Stimulated activated naive CD8-positive, alpha-beta T cell treated with anti-CD3 and anti-CD28 coated beads, Interleukin-15, amount 100 ng/mL, for 72 hours (primary cell): Measurements from ENCODE around the gene VIPR2.
"Not testable (repeated sequence)": the region's sequence is repeated elsewhere in the genome, so short reads cannot be mapped to it uniquely, and the experiment has no call there.

Experiments
- ATAC-seq: fragments of 150-1000 bp; cut with Tn5 transposase; 2 replicates; pipeline ENCODE4 v1.10.0; 2021; ENCODE audit warnings: mild to moderate bottlenecking, moderate library complexity
- DNase-seq, 2 donors: peaks; one replicate each; pipeline ENCODE4 v3.0.0; 2021 to 2022
- H3K27ac Mint-ChIP-seq, 2 donors: one replicate each; pipeline ENCODE4 v1.8.0; 2022; ENCODE audit warnings: mild to moderate bottlenecking in 2 of 2, mixed read lengths in 2 of 2, moderate library complexity in 2 of 2
- H3K27me3 Mint-ChIP-seq: one replicate; pipeline ENCODE4 v1.8.0; 2022; ENCODE audit warnings: mixed read lengths
- H3K4me1 Mint-ChIP-seq: one replicate; pipeline ENCODE4 v1.8.0; 2022; ENCODE audit warnings: mild to moderate bottlenecking, mixed read lengths
- H3K4me3 Mint-ChIP-seq, 2 donors: one replicate each; pipeline ENCODE4 v1.8.0; 2022; ENCODE audit warnings: mild to moderate bottlenecking in 2 of 2, mixed read lengths in 2 of 2, moderate library complexity in 1 of 2
- H3K9me3 Mint-ChIP-seq, 2 donors: one replicate each; pipeline ENCODE4 v1.8.0; 2022; ENCODE audit warnings: mixed read lengths in 2 of 2

Gene VIPR2

DNA sequence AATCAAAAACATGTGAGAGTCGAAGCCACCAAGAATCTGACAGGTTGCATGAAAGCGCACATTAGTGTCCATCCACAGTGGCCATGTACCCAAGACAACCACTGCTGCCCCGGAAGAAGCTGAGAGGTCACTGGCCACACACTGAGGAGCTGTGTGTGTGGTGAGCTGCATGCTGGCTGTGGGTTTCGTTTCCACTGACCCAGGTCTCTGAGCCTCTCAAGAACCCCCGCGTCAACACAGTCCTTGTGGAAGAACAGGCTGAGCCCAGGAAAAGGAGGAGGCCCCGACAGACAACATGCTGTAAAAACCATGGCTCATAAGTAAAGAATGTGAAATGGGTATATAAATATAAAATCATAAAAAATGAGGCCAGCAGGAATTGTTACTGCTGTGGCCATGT lies 8.2 kb downstream of the VIPR2 start:
- no peak for ATAC-seq
- peaks cover 29% of the 10 kb centered on the region for H3K27me3 Mint-ChIP-seq
- no peaks in the 10 kb centered on the region for H3K9me3 Mint-ChIP-seq
- DNase-seq: no peak
- H3K4me3 Mint-ChIP-seq: no peak overlapping the region
- no peak overlapping the region for H3K27ac Mint-ChIP-seq
- H3K4me1 Mint-ChIP-seq: no peaks in the 10 kb centered on the region

DNA sequence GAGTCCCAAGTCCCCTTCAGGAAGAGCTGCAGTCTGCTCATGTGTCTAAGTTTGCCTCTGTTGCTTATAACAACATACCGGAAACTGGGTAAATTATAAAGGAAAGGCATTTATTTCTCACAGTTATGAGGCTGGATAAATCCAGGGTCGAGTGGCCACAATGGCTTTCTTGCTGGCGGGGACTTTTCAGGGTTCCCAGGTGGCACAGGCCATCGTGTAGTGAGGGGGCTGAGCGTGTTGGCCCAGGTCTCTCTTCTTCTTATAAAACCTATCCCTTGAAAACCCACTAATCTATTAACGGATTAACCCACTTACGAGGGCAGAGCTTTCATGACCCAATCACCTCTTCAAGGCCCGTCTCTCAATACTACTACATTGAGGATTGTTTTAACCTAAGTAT lies 8.7 kb downstream of the VIPR2 start:
- no peak overlapping the region for H3K4me3 Mint-ChIP-seq
- DNase-seq (no peak), ATAC-seq (no peak)
- H3K4me1 Mint-ChIP-seq: no peaks in the 10 kb centered on the region
- no peak overlapping the region for H3K27ac Mint-ChIP-seq
- no peaks in the 10 kb centered on the region for H3K9me3 Mint-ChIP-seq
- H3K27me3 Mint-ChIP-seq: peaks cover 26% of the 10 kb centered on the region

DNA sequence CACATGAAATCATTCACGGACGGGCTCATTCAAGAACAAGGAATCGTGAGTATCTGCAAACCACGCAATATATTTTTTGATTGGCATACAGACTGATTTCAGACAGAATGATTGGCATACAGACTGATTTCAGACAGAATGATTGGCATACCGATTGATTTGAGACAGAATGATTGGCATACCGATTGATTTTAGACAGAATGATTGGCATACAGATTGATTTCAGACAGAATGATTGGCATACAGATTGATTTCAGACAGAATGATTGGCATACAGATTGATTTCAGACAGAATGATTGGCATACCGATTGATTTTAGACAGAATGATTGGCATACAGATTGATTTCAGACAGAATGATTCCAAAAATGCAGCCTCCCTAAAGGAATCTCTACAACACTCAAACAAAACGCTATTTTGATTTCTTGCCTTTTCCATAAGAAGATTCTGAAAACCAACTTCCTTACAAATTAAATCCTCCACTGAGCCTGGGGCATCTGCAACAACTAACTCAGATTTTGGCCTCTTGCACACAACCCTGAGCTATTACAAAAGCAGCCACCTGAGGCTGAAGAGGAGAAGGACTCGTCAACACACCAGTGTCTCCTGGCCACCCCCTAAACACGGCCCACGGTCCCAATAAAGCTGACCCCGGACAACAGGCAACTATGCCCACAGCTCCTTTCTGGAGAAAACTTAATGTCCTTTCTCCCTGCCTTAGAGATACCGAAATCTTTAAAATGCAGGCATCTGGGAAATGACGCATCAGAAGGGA lies 11.8 kb downstream of the VIPR2 start:
- DNase-seq, ATAC-seq, H3K4me3 Mint-ChIP-seq, H3K4me1 Mint-ChIP-seq, H3K27ac Mint-ChIP-seq, H3K9me3 Mint-ChIP-seq: not testable (repeated sequence)
- H3K27me3 Mint-ChIP-seq: peaks cover 11% of the 10 kb centered on the region

DNA sequence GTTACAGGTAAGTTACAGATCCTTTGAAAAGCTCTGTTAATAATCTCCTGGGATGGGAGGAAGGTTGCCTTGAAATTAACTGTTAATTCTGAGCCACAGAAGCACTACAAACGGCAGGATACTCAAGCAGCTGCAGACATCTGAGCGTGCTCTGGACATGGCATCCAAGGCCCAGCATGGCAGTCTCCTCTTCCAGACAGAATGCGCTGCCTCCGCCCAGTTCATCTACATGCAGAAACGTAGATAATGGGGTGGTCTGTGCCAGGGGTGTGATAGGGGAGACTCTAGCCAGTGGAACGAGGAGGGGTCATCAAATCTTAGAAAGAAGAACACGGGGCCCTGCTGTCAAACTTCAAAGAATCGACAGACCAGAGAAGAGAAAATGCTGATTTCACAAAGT lies 13.8 kb downstream of the VIPR2 start:
- no peak overlapping the region for H3K27ac Mint-ChIP-seq
- no peak for ATAC-seq
- no peaks in the 10 kb centered on the region for H3K9me3 Mint-ChIP-seq
- H3K4me3 Mint-ChIP-seq: no peak overlapping the region
- no peaks in the 10 kb centered on the region for H3K4me1 Mint-ChIP-seq
- no peak for DNase-seq
- H3K27me3 Mint-ChIP-seq: peaks cover 19% of the 10 kb centered on the region

DNA sequence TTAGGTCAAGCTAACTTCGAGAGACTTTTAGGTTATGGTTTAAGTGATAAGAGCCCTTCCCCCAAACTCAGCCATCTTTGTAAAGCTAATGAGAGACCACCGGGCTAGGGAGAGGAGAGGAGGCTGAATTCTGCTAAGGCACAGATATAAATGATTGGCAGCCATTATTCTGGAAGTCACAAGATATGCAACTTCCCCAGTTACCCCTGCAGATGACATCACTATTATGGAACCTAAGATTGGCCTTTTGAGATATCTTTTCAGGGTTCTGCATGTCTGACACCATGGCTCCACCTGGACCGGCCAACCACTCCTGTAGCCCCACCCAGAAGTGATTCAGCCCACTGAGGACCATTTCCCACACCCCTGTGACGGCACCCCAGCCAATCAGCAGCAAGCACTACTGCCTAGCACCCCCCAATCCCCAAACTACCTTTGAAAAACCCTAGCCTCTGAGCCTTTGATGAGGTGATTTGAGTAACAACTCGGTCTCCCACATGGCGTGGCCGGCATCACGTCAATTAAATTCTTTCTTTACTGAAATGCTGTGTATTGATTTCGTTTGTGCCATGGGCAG lies 14.4 kb downstream of the VIPR2 start:
- ATAC-seq (no peak), DNase-seq (no peak)
- Mint-ChIP-seq H3K9me3 (no peaks in the 10 kb centered on the region), H3K27me3 (peaks cover 24% of the 10 kb centered on the region), H3K27ac (no peak overlapping the region), H3K4me3 (no peak overlapping the region), H3K4me1 (no peaks in the 10 kb centered on the region)

- Mint-ChIP-seq H3K4me1 (no peaks in the 10 kb centered on the region), H3K9me3 (no peaks in the 10 kb centered on the region), H3K4me3 (no peak overlapping the region), H3K27ac (no peak overlapping the region), H3K27me3 (peaks cover 25% of the 10 kb centered on the region)
- no peak for ATAC-seq
- no peak for DNase-seq
These were observed 15.9 kb downstream of the VIPR2 start for GRCh38 chr7:159128767-159129166.

DNA sequence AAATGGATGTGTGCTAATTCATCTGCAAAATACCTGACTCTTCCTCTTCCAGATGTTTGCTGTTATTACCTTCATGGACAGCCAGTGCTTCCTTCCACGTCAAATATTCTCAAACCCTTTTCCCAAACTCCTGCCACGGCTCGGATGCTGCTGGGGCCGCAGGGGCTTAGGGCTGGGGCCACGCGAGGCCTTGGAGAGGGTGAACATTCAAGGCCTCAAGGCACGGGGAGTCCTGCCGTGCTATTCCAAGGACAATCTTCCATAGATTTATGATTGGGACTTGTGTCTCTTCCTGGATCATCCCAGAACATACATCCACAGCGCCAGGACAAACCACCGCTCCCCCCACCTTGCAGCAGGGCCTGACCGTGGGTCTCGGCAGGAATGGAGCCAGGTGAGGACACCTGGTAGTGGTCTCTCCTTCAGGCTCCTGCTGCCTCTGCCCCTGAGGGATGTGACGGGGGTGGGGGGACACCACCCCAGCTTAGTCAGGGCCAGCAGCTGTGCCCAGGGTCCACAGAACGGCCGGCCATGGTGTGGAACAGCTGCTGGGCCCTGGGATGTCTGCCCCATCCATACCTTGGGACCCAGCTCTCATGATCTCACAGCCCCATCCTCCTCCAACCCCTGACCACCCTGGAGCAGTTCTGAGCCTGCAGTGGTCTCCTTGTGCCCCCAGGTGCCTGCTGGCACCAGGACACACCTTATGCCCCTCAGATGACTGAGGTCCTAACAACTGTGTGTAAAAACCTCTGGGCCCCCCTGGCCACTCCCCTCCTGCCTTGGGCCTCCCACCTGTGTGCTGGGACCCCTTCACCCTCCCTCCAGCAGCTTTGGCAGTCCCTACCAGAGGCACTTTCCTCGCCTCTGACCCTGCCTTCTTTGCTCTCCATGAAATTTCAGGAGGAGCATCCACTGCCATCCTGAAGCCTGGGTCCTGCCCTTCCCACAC lies 16.7 kb downstream of the VIPR2 start:
- H3K27me3 Mint-ChIP-seq: peaks cover 25% of the 10 kb centered on the region
- no peaks in the 10 kb centered on the region for H3K4me1 Mint-ChIP-seq
- no peak for DNase-seq
- no peak for ATAC-seq
- no peaks in the 10 kb centered on the region for H3K9me3 Mint-ChIP-seq
- H3K4me3 Mint-ChIP-seq: no peak overlapping the region
- peak overlapping the region in 1 of 2 donors; percentile 60 for H3K27ac Mint-ChIP-seq

DNA sequence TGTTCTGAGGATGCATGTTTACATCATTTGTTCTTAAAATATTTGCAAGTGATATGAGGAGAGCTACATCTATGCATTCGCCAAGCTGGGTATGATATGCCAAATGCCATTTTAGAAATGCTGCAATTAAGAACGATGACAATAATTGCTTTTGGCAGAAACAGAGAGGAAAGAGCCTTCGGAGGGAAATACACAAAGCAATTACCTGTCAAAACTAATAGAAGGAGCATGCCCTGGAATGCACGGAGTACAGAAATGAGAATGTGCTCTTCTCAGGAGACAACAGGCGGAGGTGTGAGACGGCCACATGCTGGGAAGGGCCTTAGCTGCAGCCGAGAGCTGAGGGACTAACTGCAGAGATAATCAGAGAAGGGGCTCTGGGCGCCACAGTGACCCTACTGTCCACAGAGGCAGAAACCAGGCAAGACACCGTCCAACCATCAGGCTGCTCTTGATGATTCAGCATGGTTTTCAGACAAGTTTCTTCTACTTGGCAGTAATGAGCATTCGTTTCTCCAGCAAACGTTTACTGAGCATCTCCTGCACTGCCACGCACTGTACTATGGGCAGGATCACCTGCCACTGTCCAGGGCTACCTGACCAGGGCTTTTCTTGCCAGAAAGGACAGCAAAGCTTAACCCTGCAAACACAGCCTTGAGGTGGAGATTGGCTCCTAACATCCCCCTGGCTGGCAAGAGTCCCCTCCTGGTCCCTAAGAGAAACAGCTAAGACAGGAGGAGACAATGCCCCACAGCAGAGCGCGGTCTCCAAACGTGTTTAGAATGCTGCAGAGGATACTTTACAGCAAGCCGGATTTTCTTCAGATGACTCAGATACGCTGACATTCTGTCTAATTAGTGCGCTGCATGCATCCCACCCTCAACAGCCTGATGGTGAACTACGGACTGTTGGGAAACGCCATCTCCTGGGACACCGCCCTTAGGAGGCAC lies 18.1 kb downstream of the VIPR2 start:
- DNase-seq (no peak), ATAC-seq (no peak)
- no peak overlapping the region for H3K27ac Mint-ChIP-seq
- H3K27me3 Mint-ChIP-seq: peaks cover 25% of the 10 kb centered on the region
- H3K9me3 Mint-ChIP-seq: no peaks in the 10 kb centered on the region
- H3K4me3 Mint-ChIP-seq: no peak overlapping the region
- H3K4me1 Mint-ChIP-seq: no peaks in the 10 kb centered on the region

- H3K27ac Mint-ChIP-seq: no peak overlapping the region
- no peaks in the 10 kb centered on the region for H3K9me3 Mint-ChIP-seq
- DNase-seq: no peak
- ATAC-seq: no peak
- peaks cover 25% of the 10 kb centered on the region for H3K27me3 Mint-ChIP-seq
- no peaks in the 10 kb centered on the region for H3K4me1 Mint-ChIP-seq
- no peak overlapping the region for H3K4me3 Mint-ChIP-seq
These were observed 18.8 kb downstream of the VIPR2 start for GRCh38 chr7:159125955-159126270.

DNA sequence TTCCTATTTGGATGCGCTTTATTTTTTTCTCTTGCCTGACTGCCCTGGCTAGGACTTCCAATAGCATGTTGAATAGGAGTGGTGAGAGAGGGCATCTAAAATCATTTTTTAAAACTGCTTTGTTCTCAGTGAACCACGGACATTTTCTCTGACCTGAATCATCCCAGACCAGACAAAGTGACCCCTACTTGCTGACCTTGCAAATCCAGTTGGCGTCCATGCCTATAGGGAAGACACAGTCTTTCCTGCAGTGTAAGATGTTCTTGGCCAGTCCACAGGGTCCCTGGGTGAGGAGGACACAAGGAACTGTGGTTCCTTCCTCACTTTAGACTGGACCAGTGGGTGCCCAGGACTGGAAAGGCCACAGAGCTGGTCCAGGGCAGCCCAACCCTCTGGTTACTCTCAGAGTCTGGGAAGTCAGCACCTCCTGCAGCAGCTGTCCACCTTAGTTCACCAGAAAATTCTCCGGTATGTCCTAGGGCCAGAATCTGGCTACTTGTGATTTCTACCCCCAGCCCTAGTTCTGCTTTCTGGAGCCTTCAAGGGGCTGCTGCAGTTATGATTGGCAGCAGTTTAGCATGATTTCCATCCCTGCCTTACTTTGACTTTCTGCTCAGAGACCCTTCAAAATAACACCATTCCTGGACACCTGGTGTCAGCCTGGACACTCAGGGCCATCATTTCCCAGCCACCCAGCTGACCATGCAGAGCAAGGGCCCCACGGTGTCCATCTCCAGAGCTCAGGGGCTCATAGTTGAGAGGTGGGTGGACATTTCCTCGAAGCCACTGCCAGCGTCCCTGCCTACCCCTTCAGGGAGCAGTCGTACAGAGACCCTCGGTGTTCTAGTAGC lies 19.3 kb downstream of the VIPR2 start:
- Mint-ChIP-seq H3K9me3 (no peaks in the 10 kb centered on the region), H3K27me3 (peaks cover 25% of the 10 kb centered on the region), H3K4me1 (no peaks in the 10 kb centered on the region), H3K27ac (no peak overlapping the region), H3K4me3 (no peak overlapping the region)
- DNase-seq: no peak
- no peak for ATAC-seq

- H3K27ac Mint-ChIP-seq, H3K9me3 Mint-ChIP-seq, ATAC-seq, H3K4me3 Mint-ChIP-seq, H3K4me1 Mint-ChIP-seq, DNase-seq: not testable (repeated sequence)
- peaks cover 24% of the 10 kb centered on the region for H3K27me3 Mint-ChIP-seq
These were observed 20.9 kb downstream of the VIPR2 start for GRCh38 chr7:159123793-159124192.

DNA sequence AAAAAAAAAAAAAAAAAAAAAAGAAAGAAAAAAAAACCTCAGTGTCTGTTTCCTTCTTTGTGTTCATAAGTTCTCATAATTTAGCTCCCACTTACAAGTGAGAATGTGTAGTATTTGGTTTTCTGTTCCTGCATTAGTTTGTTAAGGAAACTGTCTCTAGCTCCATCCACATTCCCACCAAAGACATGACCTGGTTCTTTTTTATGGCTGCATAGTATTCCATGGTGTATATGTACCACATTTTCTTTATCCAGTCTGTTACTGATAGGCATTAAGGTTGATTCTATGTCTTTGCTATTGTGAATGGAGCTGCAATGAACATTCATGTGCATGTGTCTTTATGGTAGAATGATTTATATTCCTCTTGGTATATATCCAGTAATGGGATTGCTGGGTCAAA lies 21.4 kb downstream of the VIPR2 start:
- ATAC-seq, H3K27ac Mint-ChIP-seq, DNase-seq, H3K9me3 Mint-ChIP-seq, H3K4me3 Mint-ChIP-seq, H3K4me1 Mint-ChIP-seq: not testable (repeated sequence)
- peaks cover 19% of the 10 kb centered on the region for H3K27me3 Mint-ChIP-seq

DNA sequence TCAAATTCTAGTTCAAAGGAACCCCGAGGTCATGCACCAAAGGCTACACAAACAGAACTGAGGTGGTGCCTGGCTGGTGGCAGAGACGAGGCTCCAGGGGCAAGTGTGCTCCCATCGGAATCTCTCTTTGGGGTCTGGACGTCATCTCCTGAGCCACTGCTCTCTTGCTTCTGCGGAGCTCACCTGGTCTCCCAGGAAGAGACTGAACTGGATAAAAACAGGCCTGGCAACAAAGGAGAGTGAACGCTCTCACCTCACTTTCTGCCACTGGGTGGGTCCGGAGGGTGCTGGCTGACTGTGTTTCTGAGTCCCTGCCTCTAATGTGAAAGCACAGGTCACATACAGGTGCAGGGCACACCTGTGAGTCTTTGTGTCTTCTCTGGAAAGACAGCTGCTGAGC lies 22.4 kb downstream of the VIPR2 start:
- no peak for ATAC-seq
- no peaks in the 10 kb centered on the region for H3K4me1 Mint-ChIP-seq
- no peak overlapping the region for H3K27ac Mint-ChIP-seq

GRCh38 chr7:159121476-159121875 lies 23.2 kb downstream of the VIPR2 start:
- no peaks in the 10 kb centered on the region for H3K9me3 Mint-ChIP-seq
- no peak for DNase-seq
- no peak overlapping the region for H3K27ac Mint-ChIP-seq
- H3K4me3 Mint-ChIP-seq: no peak overlapping the region
- H3K27me3 Mint-ChIP-seq: peaks cover 13% of the 10 kb centered on the region
- no peak for ATAC-seq
- no peaks in the 10 kb centered on the region for H3K4me1 Mint-ChIP-seq

More for the DNA sequence above, 22.4 kb downstream of the VIPR2 start:
- H3K4me3 Mint-ChIP-seq: no peak overlapping the region
- no peak for DNase-seq
- no peaks in the 10 kb centered on the region for H3K9me3 Mint-ChIP-seq
- peaks cover 16% of the 10 kb centered on the region for H3K27me3 Mint-ChIP-seq
